ENCODE data around the gene AKT1S1.

The AKT1S1 gene

GRCh38 chr19:49891393-49891792, 14.2 kb upstream of the AKT1S1 start:
- peak overlapping the region; percentile 51 for H3K9ac ChIP-seq (ENCODE audit: insufficient read length, low read depth)

GRCh38 chr19:49890349-49891311, 13.5 kb upstream of the AKT1S1 start:
- Histone ChIP-seq H3K4me1 (ENCODE audit: insufficient read depth, insufficient read length) (peaks cover 16% of the 10 kb centered on the region), H3K36me3 (ENCODE audit: insufficient read depth, insufficient read length, low read length) (peaks cover 16% of the 10 kb centered on the region), H3K9me3 (ENCODE audit: insufficient read depth, low read length) (peaks cover 11% of the 10 kb centered on the region; the same call in 1 of the 2 replicates), H3K4me3 (ENCODE audit: insufficient read length, low read depth) (peak overlapping the region; percentile 26), H3K27me3 (ENCODE audit: insufficient read depth, insufficient read length) (no peaks in the 10 kb centered on the region), H3K9ac (ENCODE audit: insufficient read length, low read depth) (peak overlapping the region; percentile 56)
- no peak for DNase-seq (ENCODE audit: low read depth, low spot score)
- TF ChIP-seq YY1 (IDR thresholded peaks at IDR 0.05; ENCODE audit: insufficient read depth, insufficient read length) (no peak), SUZ12 (IDR thresholded peaks at IDR 0.05; ENCODE audit: extremely low read depth, insufficient read depth, insufficient read length) (no peak), ZNF274 (IDR thresholded peaks at IDR 0.05; ENCODE audit: low read depth, low read length) (no peak)

More at GRCh38 chr19:49891393-49891792, 14.2 kb upstream of the AKT1S1 start:
- peaks cover 11% of the 10 kb centered on the region; the same call in 1 of the 2 replicates for H3K9me3 ChIP-seq (ENCODE audit: insufficient read depth, low read length)
- TF ChIP-seq YY1 (IDR thresholded peaks at IDR 0.05; ENCODE audit: insufficient read depth, insufficient read length) (no peak), SUZ12 (IDR thresholded peaks at IDR 0.05; ENCODE audit: extremely low read depth, insufficient read depth, insufficient read length) (no peak), ZNF274 (IDR thresholded peaks at IDR 0.05; ENCODE audit: low read depth, low read length) (no peak)
- H3K36me3 ChIP-seq (ENCODE audit: insufficient read depth, insufficient read length, low read length): peaks cover 13% of the 10 kb centered on the region
- DNase-seq (ENCODE audit: low read depth, low spot score): no peak
- no peaks in the 10 kb centered on the region for H3K27me3 ChIP-seq (ENCODE audit: insufficient read depth, insufficient read length)
- no peak overlapping the region for H3K4me3 ChIP-seq (ENCODE audit: insufficient read length, low read depth)
- peaks cover 21% of the 10 kb centered on the region for H3K4me1 ChIP-seq (ENCODE audit: insufficient read depth, insufficient read length)

- Histone ChIP-seq H3K4me3 (ENCODE audit: insufficient read length, low read depth) (peak overlapping the region; percentile 26), H3K36me3 (ENCODE audit: insufficient read depth, insufficient read length, low read length) (peaks cover 21% of the 10 kb centered on the region), H3K9ac (ENCODE audit: insufficient read length, low read depth) (peak overlapping the region; percentile 56), H3K27me3 (ENCODE audit: insufficient read depth, insufficient read length) (no peaks in the 10 kb centered on the region), H3K4me1 (ENCODE audit: insufficient read depth, insufficient read length) (peaks cover 14% of the 10 kb centered on the region), H3K9me3 (ENCODE audit: insufficient read depth, low read length) (peaks cover 11% of the 10 kb centered on the region; the same call in 1 of the 2 replicates)
- DNase-seq (ENCODE audit: low read depth, low spot score): no peak
- TF ChIP-seq SUZ12 (IDR thresholded peaks at IDR 0.05; ENCODE audit: extremely low read depth, insufficient read depth, insufficient read length) (no peak), YY1 (IDR thresholded peaks at IDR 0.05; ENCODE audit: insufficient read depth, insufficient read length) (no peak), ZNF274 (IDR thresholded peaks at IDR 0.05; ENCODE audit: low read depth, low read length) (no peak)
Observed at GRCh38 chr19:49889687-49890348, 12.7 kb upstream of the AKT1S1 start.

GRCh38 chr19:49889038-49889686, 12.0 kb upstream of the AKT1S1 start:
- Histone ChIP-seq H3K27me3 (ENCODE audit: insufficient read depth, insufficient read length) (no peaks in the 10 kb centered on the region), H3K4me3 (ENCODE audit: insufficient read length, low read depth) (no peak overlapping the region), H3K4me1 (ENCODE audit: insufficient read depth, insufficient read length) (peaks cover 13% of the 10 kb centered on the region), H3K9me3 (ENCODE audit: insufficient read depth, low read length) (peaks cover 11% of the 10 kb centered on the region; the same call in 1 of the 2 replicates), H3K36me3 (ENCODE audit: insufficient read depth, insufficient read length, low read length) (peaks cover 28% of the 10 kb centered on the region), H3K9ac (ENCODE audit: insufficient read length, low read depth) (no peak overlapping the region)
- no peak for DNase-seq (ENCODE audit: low read depth, low spot score)
- TF ChIP-seq YY1 (IDR thresholded peaks at IDR 0.05; ENCODE audit: insufficient read depth, insufficient read length) (no peak), SUZ12 (IDR thresholded peaks at IDR 0.05; ENCODE audit: extremely low read depth, insufficient read depth, insufficient read length) (no peak), ZNF274 (IDR thresholded peaks at IDR 0.05; ENCODE audit: low read depth, low read length) (no peak)

GRCh38 chr19:49888510-49888824, 11.3 kb upstream of the AKT1S1 start:
- Histone ChIP-seq H3K9me3 (ENCODE audit: insufficient read depth, low read length) (peaks cover 11% of the 10 kb centered on the region; the same call in 1 of the 2 replicates), H3K27me3 (ENCODE audit: insufficient read depth, insufficient read length) (no peaks in the 10 kb centered on the region), H3K4me3 (ENCODE audit: insufficient read length, low read depth) (no peak overlapping the region), H3K4me1 (ENCODE audit: insufficient read depth, insufficient read length) (peaks cover 13% of the 10 kb centered on the region), H3K9ac (ENCODE audit: insufficient read length, low read depth) (no peak overlapping the region), H3K36me3 (ENCODE audit: insufficient read depth, insufficient read length, low read length) (peaks cover 35% of the 10 kb centered on the region)
- TF ChIP-seq SUZ12 (IDR thresholded peaks at IDR 0.05; ENCODE audit: extremely low read depth, insufficient read depth, insufficient read length): no peak
- no peak for TF ChIP-seq YY1 (IDR thresholded peaks at IDR 0.05; ENCODE audit: insufficient read depth, insufficient read length)
- no peak for TF ChIP-seq ZNF274 (IDR thresholded peaks at IDR 0.05; ENCODE audit: low read depth, low read length)
- no peak for DNase-seq (ENCODE audit: low read depth, low spot score)

GRCh38 chr19:49887665-49888509, 10.7 kb upstream of the AKT1S1 start:
- Histone ChIP-seq H3K27me3 (ENCODE audit: insufficient read depth, insufficient read length) (no peaks in the 10 kb centered on the region), H3K36me3 (ENCODE audit: insufficient read depth, insufficient read length, low read length) (peaks cover 41% of the 10 kb centered on the region), H3K4me1 (ENCODE audit: insufficient read depth, insufficient read length) (peaks cover 13% of the 10 kb centered on the region), H3K4me3 (ENCODE audit: insufficient read length, low read depth) (no peak overlapping the region), H3K9ac (ENCODE audit: insufficient read length, low read depth) (no peak overlapping the region), H3K9me3 (ENCODE audit: insufficient read depth, low read length) (peaks cover 11% of the 10 kb centered on the region; the same call in 1 of the 2 replicates)
- TF ChIP-seq ZNF274 (IDR thresholded peaks at IDR 0.05; ENCODE audit: low read depth, low read length) (no peak), YY1 (IDR thresholded peaks at IDR 0.05; ENCODE audit: insufficient read depth, insufficient read length) (no peak), SUZ12 (IDR thresholded peaks at IDR 0.05; ENCODE audit: extremely low read depth, insufficient read depth, insufficient read length) (no peak)
- no peak for DNase-seq (ENCODE audit: low read depth, low spot score)
